Measurements from ENCODE around the gene EFR3B.

- no peak for TF ChIP-seq POLR2A (IDR thresholded peaks at IDR 0.05; ENCODE audit: low read depth, low read length)
- no peak for TF ChIP-seq CTCF (IDR thresholded peaks at IDR 0.05 in 2 of 3, conservative IDR thresholded peaks at IDR 0.05 in 1 of 3; ENCODE audit: control insufficient read depth in 2 of 3, extremely low read depth in 1 of 3, insufficient read depth in 1 of 3, low read depth in 3 of 3, low read length in 3 of 3)
- no peak for TF ChIP-seq TARDBP (IDR thresholded peaks at IDR 0.05; ENCODE audit: borderline replicate concordance)
- TF ChIP-seq YY1 (IDR thresholded peaks at IDR 0.05; ENCODE audit: low read depth, low read length): no peak
- TF ChIP-seq JUND (IDR thresholded peaks at IDR 0.05; ENCODE audit: low read depth, low read length): no peak
- no peak for TF ChIP-seq CBX3 (IDR thresholded peaks at IDR 0.05; ENCODE audit: borderline replicate concordance, low read depth)
- TF ChIP-seq SMAD1 (IDR thresholded peaks at IDR 0.05; ENCODE audit: low read depth, partially characterized antibody): no peak
- TF ChIP-seq RBBP5 (conservative IDR thresholded peaks at IDR 0.05): no peak
These were observed 1.5 kb downstream of the EFR3B start for GRCh38 chr2:25043241-25043867.
